ENCODE measurements around the gene WDPCP. TPM values are rescaled to one million over a fixed set of nuclear protein-coding genes. Genes with fewer than 3 reads are reported as not detected.
"Not testable (repeated sequence)": the region's sequence is repeated elsewhere in the genome, so short reads cannot be mapped to it uniquely, and the experiment has no call there.

WDPCP gene
- total RNA-seq, 1 donor from 2014 or later = 8.9 TPM

DNA sequence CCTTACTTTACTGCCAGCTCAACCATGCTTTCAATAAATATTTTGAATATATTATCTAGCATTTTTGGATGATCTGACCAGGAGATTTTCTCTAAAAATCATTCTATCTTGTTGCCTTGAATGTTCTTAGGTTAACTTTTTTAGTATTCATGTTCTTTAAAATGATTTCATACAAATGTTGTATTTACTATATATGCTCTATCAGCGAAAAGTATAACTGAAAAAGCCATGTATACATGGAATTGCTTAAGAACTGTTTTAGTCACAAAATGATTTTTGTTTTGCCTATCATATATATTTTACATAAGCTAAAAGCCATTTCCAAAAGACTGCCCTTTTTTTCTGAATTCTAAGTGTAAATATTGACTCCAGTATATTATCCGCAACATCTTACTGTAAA, 213.9 kb downstream of the WDPCP start:
- Mint-ChIP-seq H3K4me3 (no peak overlapping the region), H3K27ac (no peak overlapping the region), H3K27me3 (no peaks in the 10 kb centered on the region), H3K9me3 (peaks cover 6% of the 10 kb centered on the region), H3K4me1 (no peaks in the 10 kb centered on the region), H3K36me3 (ENCODE audit: low read depth) (no peaks in the 10 kb centered on the region)
- no peak for DNase-seq
- intact Hi-C loops (cut with micrococcal nuclease) = no loop called here

DNA sequence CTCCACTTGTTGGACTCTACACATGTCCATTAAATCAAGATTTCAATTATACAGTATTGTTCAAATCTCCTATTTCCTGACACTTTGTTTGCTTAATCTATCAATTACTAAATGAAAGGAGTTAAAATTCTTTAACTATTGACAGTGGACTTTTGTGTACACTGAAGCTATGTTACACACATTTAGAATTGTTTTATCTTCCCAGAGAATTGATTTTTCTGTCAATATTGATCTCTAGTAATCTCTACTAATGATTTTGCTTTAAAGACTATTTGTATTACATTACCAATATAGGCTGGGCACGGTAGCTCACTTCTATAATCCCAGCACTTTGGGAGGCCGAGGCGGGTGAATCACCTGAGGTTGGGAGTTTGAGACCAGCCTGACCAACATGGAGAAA, 215.7 kb downstream of the WDPCP start:
- H3K4me1 Mint-ChIP-seq = no peaks in the 10 kb centered on the region
- H3K36me3 Mint-ChIP-seq (ENCODE audit: low read depth) = no peaks in the 10 kb centered on the region
- intact Hi-C loops (cut with micrococcal nuclease) = no loop called here
- no peak overlapping the region for H3K4me3 Mint-ChIP-seq
- no peak overlapping the region for H3K27ac Mint-ChIP-seq
- H3K9me3 Mint-ChIP-seq = peaks cover 6% of the 10 kb centered on the region
- no peaks in the 10 kb centered on the region for H3K27me3 Mint-ChIP-seq
- DNase-seq = no peak

DNA sequence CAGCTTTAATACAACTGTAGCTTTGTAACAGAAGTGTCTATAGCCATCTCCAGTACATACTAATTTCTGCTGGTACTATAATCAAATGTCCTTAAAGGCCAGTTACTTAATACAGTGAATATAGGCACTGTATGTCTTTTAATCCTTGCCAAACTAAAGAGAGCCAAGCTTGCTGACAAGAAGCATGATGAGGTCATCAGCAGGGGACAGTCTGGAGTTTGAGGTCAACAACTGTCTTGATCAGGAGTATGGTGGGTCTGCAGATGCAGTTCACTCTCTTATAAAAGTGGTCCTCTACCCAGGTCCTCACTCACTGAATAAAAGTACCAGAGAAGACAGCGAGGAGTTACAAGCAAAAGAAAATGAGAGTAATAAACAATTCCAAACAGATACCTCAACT, 219.1 kb downstream of the WDPCP start:
- DNase-seq = no peak
- Mint-ChIP-seq H3K27ac (no peak overlapping the region), H3K36me3 (ENCODE audit: low read depth) (no peaks in the 10 kb centered on the region), H3K27me3 (no peaks in the 10 kb centered on the region), H3K4me1 (no peaks in the 10 kb centered on the region), H3K4me3 (no peak overlapping the region), H3K9me3 (peaks cover 6% of the 10 kb centered on the region)
- intact Hi-C loops (cut with micrococcal nuclease) = no loop called here

DNA sequence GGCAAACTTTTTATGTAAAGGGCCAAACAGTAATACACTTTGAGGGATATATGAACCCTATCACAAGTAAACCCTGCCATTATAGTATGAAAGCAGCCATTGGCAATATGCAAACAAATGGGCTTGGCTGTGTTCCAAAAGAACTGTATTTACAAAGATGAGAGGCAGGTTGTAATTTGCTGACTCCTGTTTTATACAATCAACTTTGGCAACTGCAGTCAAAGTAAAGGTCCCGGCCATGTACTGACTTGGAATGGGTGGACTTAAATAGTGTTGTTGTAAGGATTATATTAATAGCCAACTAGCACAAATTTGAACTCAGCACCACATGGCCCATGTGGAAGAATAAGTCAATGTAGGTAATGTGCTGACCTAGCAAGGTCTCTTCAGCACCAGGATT, 223.4 kb downstream of the WDPCP start:
- H3K27ac Mint-ChIP-seq = no peak overlapping the region
- intact Hi-C loops (cut with micrococcal nuclease) = no loop called here
- H3K9me3 Mint-ChIP-seq = no peaks in the 10 kb centered on the region
- H3K4me3 Mint-ChIP-seq = no peak overlapping the region
- no peak for DNase-seq
- no peaks in the 10 kb centered on the region for H3K27me3 Mint-ChIP-seq
- peaks cover 3% of the 10 kb centered on the region for H3K4me1 Mint-ChIP-seq
- no peaks in the 10 kb centered on the region for H3K36me3 Mint-ChIP-seq (ENCODE audit: low read depth)

DNA sequence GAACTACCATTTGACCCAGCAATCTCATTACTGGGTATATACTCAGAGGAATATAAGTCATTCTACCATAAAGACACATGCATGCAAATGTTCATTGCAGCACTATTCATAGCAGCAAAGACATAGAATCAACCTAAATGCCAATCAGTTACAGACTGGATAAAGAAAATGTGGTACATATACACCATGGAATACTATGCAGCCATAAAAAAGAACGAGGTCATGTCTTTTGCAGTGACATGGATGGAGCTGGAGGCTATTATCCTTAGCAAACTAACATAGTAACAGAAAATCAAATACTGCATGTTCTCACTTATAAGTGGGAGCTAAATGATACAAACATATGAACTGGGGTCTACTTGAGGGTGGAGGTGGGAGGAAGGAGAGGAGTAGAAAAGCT, 230.6 kb downstream of the WDPCP start:
- H3K36me3 Mint-ChIP-seq (ENCODE audit: low read depth) = not testable (repeated sequence)

DNA sequence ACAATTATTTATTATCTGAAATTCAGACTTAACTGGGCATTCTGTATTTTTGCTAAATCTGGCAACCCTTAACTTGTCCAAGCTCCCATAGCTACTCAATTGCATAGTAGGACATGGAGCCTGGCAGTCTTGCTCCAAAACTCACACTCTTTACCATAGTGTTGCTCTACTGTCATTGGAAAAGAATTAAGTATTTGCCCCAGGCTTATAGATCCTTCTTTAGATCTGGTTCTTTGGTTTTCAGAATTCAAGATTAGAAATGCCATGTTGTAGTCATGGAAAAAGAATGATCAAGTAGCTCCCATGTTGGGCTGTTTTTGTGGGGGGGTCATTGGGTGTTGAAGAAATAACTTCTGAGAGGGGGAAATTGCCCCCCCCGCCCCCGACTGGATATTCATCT, 240.9 kb downstream of the WDPCP start:
- H3K27me3 Mint-ChIP-seq = no peaks in the 10 kb centered on the region
- no peak for DNase-seq
- H3K9me3 Mint-ChIP-seq = peaks cover 11% of the 10 kb centered on the region
- H3K4me1 Mint-ChIP-seq = no peaks in the 10 kb centered on the region
- intact Hi-C loops (cut with micrococcal nuclease) = no loop called here
- H3K27ac Mint-ChIP-seq = no peak overlapping the region
- no peaks in the 10 kb centered on the region for H3K36me3 Mint-ChIP-seq (ENCODE audit: low read depth)
- no peak overlapping the region for H3K4me3 Mint-ChIP-seq

More for the DNA sequence above, 230.6 kb downstream of the WDPCP start:
- H3K4me3 Mint-ChIP-seq; H3K4me1 Mint-ChIP-seq; intact Hi-C loops (cut with micrococcal nuclease); H3K27me3 Mint-ChIP-seq; DNase-seq; H3K27ac Mint-ChIP-seq: not testable (repeated sequence)
- peaks cover 22% of the 10 kb centered on the region for H3K9me3 Mint-ChIP-seq

DNA sequence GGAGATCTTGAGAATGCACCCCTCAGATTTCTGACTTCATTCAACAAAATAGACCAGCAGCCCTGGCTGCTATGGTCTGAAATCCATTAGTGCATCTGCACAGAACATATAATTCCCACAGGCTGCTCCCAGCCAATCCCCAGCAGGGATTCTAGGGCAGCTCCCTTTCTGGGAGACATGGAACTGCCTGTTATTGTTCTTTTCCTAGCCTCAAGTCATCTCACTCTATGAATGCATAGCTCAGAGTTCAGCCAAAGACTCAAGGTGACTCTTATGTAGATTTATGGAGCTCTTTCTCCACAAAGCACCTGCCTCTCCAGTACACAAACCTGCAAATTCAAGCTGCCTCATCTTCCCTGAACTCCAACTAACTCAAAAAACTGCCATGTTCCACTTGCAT, 241.9 kb downstream of the WDPCP start:
- Mint-ChIP-seq H3K9me3 (peaks cover 12% of the 10 kb centered on the region), H3K27me3 (no peaks in the 10 kb centered on the region), H3K4me1 (no peaks in the 10 kb centered on the region), H3K4me3 (no peak overlapping the region), H3K36me3 (ENCODE audit: low read depth) (no peaks in the 10 kb centered on the region), H3K27ac (no peak overlapping the region)
- DNase-seq = no peak
- intact Hi-C loops (cut with micrococcal nuclease) = no loop called here

DNA sequence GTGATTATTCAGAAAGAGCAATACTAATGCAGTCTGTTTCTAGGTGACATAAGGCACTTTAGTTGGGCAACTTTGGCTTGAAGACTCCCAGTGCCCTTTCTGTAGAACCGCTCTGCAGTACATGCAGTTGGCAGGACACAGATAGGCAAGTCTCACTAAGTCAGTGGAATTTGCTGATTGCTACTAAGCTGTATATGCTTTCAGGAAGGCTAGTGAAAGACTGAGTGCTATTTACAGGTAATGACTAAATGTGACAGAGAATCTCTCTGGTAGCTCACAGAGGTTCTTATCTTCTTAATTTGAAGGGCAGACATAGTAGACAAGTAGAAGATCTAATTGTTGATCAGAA, 243.0 kb downstream of the WDPCP start:
- peaks cover 13% of the 10 kb centered on the region for H3K9me3 Mint-ChIP-seq
- no peak overlapping the region for H3K4me3 Mint-ChIP-seq
- H3K36me3 Mint-ChIP-seq (ENCODE audit: low read depth) = no peaks in the 10 kb centered on the region
- no peak for DNase-seq
- intact Hi-C loops (cut with micrococcal nuclease) = no loop called here
- no peak overlapping the region for H3K27ac Mint-ChIP-seq
- H3K4me1 Mint-ChIP-seq = no peaks in the 10 kb centered on the region
- no peaks in the 10 kb centered on the region for H3K27me3 Mint-ChIP-seq

DNA sequence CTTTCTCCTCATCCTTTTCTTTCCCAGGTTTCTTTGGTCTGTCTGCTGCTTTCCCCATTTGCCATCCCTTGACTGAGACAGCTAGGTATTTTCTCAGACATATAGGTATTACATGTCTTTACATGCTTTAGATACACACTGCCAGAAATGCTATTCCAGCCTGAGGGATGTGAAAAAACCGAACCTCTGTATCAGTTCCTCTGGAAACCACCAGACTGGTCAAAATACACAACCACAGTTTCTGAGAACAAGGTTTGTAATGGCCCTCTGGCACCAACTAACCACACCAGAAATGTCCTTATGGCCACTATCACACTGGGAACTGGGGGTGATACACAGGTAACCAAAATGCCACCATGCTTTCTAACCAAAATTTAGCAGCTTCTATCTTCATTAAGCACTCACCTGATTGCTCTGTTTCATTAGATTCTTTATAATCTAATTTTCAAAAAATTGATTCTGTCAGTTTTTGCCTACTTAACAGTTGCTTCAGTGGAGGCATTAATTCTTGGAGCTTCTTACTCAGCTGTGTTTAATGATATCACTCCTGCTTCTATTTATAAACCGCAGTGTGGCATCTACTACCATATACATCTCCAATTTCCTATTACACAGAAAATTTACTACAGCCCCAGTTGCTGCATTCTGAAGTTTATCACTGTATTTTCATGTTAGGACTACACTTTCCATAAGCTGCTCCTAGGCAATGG, 243.5 kb downstream of the WDPCP start:
- intact Hi-C loops (cut with micrococcal nuclease) = no loop called here
- Mint-ChIP-seq H3K36me3 (ENCODE audit: low read depth) (no peaks in the 10 kb centered on the region), H3K27me3 (no peaks in the 10 kb centered on the region), H3K4me1 (no peaks in the 10 kb centered on the region), H3K9me3 (peaks cover 9% of the 10 kb centered on the region), H3K27ac (no peak overlapping the region), H3K4me3 (no peak overlapping the region)
- DNase-seq = no peak

DNA sequence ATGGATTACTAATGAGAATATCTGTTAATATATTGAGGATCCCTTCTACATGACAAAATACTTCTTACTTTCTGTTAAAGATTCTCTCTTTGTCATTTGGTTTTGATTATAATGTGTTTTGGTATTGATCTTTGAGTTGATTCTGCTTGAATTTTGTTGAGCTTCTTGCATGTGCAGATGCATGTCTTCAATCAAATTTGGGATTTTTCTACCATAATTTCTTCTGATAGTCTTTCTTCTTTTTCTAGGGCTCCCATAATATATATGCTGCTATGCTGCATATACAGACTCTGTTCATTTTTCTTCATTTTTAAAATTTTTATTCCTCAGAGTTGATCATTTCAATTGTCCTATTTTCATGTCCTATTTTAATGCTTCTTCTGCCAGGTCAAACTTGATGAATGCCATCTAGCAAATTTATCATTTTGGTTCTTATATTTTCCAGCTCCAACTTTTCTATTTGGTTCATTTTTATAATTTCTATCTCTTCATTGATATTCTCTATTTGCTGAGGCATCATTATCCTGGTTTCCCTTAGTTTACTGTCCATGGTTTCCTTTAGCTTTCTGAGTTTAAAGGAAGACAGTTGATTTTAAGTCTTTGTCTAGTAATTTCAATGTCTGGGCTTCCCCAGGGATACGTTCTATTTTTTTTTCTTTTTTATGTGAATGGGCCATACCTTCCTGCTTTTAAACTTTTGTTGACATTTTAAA, 244.7 kb downstream of the WDPCP start:
- intact Hi-C loops (cut with micrococcal nuclease) = no loop called here
- peaks cover 9% of the 10 kb centered on the region for H3K9me3 Mint-ChIP-seq
- no peaks in the 10 kb centered on the region for H3K27me3 Mint-ChIP-seq
- no peaks in the 10 kb centered on the region for H3K4me1 Mint-ChIP-seq
- H3K36me3 Mint-ChIP-seq (ENCODE audit: low read depth) = no peaks in the 10 kb centered on the region
- H3K4me3 Mint-ChIP-seq = no peak overlapping the region
- no peak for DNase-seq
- no peak overlapping the region for H3K27ac Mint-ChIP-seq

DNA sequence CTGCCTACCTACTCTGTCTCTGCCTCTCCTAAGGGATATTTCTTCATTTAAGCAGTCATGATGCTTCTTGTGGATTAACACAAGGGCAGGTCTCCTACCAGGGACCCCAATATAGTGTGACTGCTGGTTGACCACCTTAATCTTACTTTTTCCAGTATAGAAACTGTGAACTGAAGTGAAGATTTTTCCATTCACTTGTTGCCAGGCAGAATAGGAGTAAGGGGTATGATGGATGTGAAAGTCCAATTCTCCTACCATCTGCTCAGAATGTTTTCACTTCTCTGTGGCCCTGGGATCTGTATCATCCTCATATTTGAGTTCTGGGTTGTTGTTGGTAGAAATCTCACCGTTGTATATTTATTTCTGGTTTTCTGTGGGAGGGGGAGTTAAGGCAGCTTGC, 247.8 kb downstream of the WDPCP start:
- no peaks in the 10 kb centered on the region for H3K4me1 Mint-ChIP-seq
- no peaks in the 10 kb centered on the region for H3K27me3 Mint-ChIP-seq
- intact Hi-C loops (cut with micrococcal nuclease) = no loop called here
- no peak for DNase-seq
- peaks cover 12% of the 10 kb centered on the region for H3K9me3 Mint-ChIP-seq
- no peak overlapping the region for H3K4me3 Mint-ChIP-seq
- no peak overlapping the region for H3K27ac Mint-ChIP-seq
- H3K36me3 Mint-ChIP-seq (ENCODE audit: low read depth) = no peaks in the 10 kb centered on the region

DNA sequence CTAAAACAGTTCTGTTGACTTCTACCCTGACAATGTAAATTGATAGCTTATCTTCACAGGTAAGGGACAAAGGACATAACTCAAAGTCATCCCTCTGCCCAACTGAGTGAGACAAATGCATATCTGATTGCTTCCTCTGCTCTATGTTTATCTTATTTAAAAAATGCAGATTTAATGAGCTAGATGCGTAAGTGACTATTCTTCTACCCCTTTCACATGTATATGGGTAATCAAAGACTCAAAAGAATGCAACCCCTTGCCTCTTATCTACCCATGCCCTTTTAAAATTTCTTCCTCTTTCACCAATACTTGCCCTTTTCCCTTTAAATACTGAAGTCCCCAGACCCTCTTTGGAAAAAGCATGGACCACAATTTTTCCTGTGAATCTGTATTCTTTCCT, 253.4 kb downstream of the WDPCP start:
- Mint-ChIP-seq H3K9me3 (peaks cover 3% of the 10 kb centered on the region), H3K27ac (no peak overlapping the region), H3K4me3 (no peak overlapping the region), H3K4me1 (no peaks in the 10 kb centered on the region), H3K36me3 (ENCODE audit: low read depth) (no peaks in the 10 kb centered on the region), H3K27me3 (no peaks in the 10 kb centered on the region)
- DNase-seq = no peak
- intact Hi-C loops (cut with micrococcal nuclease) = no loop called here

DNA sequence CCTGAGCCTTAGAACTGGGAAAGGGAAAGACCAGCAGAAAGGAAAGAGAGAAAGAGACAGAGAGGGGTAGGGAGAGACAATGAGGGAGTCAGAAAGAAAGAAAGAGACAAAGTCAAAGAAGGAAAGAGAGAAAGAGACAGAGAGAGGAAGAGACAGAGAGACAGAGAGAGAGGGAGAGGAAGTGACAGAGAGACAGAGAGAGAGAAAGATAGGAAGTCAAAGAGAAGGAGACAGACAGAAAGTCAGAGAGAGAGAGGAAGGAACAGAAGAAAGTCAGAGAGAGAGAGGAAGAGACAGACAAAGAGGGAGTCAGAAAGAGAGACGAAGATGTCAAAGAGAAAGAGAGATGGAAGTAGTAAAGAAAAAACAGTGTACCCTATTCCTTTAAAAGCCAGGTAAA, 261.8 kb downstream of the WDPCP start:
- H3K27me3 Mint-ChIP-seq = no peaks in the 10 kb centered on the region
- DNase-seq = no peak
- H3K9me3 Mint-ChIP-seq = peaks cover 11% of the 10 kb centered on the region
- no peak overlapping the region for H3K4me3 Mint-ChIP-seq
- no peak overlapping the region for H3K27ac Mint-ChIP-seq
- H3K4me1 Mint-ChIP-seq = no peaks in the 10 kb centered on the region
- intact Hi-C loops (cut with micrococcal nuclease) = no loop called here
- H3K36me3 Mint-ChIP-seq (ENCODE audit: low read depth) = no peaks in the 10 kb centered on the region

DNA sequence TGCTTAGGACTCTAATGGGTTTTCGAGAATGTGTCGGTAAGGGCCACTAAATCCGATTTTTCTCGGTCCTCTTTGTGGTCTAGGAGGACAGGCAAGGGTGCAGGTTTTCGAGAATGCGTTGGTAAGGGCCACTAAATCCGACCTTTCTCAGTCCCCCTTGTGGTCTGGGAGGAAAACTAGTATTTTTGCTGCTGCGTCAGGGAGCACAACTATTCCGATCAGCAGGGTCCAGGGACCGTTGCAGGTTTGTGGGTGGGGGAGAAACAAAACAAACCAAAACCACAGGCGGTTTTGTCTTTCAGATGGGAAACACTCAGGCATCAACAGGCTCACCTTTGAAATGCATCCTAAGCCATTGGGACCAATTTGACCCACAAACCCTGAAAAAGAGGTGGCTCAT, 264.6 kb downstream of the WDPCP start:
- H3K36me3 Mint-ChIP-seq (ENCODE audit: low read depth); H3K27ac Mint-ChIP-seq; H3K4me1 Mint-ChIP-seq; H3K4me3 Mint-ChIP-seq; H3K27me3 Mint-ChIP-seq; DNase-seq; intact Hi-C loops (cut with micrococcal nuclease): not testable (repeated sequence)
- H3K9me3 Mint-ChIP-seq = peaks cover 11% of the 10 kb centered on the region

DNA sequence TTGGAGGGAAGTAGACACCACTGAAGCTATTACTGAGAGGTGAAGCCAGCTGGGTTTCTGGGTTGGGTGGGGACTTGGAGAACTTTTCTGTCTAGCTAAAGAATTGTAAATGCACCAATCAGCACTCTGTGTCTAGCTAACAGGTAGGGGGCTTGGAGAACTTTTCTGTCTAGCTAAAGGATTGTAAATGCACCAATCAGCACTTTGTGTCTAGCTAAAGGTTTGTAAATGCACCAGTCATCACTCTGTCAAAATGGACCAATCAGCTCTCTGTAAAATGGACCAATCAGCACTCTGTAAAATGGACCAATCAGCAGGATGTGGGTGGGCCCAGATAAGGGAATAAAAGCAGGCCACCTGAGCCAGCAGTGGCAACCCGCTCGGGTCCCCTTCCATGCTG, 266.3 kb downstream of the WDPCP start:
- H3K9me3 Mint-ChIP-seq; H3K27me3 Mint-ChIP-seq; H3K36me3 Mint-ChIP-seq (ENCODE audit: low read depth); H3K4me3 Mint-ChIP-seq; DNase-seq; H3K4me1 Mint-ChIP-seq; H3K27ac Mint-ChIP-seq; intact Hi-C loops (cut with micrococcal nuclease): not testable (repeated sequence)

All from activated CD4-positive, alpha-beta T cell treated with anti-CD3 and anti-CD28 coated beads, Interleukin-2, amount 10 ng/mL, durations not matched to agents 24 days and 14 days (primary cell).